Right atrium auricular region (tissue), 2 donors: ENCODE data around the gene TULP1. TPM values are rescaled to one million over a fixed set of nuclear protein-coding genes. Genes with fewer than 3 reads are reported as not detected.

ENCODE experiments used
- DNase-seq: peaks from one replicate; pipeline ENCODE4 v3.0.0-alpha.2; 2019; ENCODE audit warnings: low spot score
- H3K27ac ChIP-seq, 2 donors: fragments of 200-600 bp; sonication (generic); 1 replicate in 1 of 2; 2 replicates in 1 of 2; pipeline ENCODE4 v1.5.1; 2016 to 2019
- H3K27me3 ChIP-seq, 2 donors: fragments of 200-600 bp; sonication (generic); one replicate each; pipeline versions ENCODE4 v1.5.1 to v1.6.0; 2017 to 2019
- H3K36me3 ChIP-seq: fragments of 200-600 bp; sonication (generic); one replicate; pipeline ENCODE4 v1.5.1; 2016
- H3K4me1 ChIP-seq, 2 donors: fragments of 200-600 bp; sonication (generic); one replicate each; pipeline versions ENCODE4 v1.5.1 to v1.6.0; 2017 to 2019
- H3K4me3 ChIP-seq, 2 donors: fragments of 200-600 bp; sonication (generic); 1 replicate in 1 of 2; 2 replicates in 1 of 2; pipeline ENCODE4 v1.5.1; 2017 to 2019; ENCODE audit warnings: mild to moderate bottlenecking in 1 of 2, moderate library complexity in 1 of 2
- H3K9me3 ChIP-seq, 2 donors: fragments of 200-600 bp; sonication (generic); one replicate each; pipeline ENCODE4 v1.5.1; 2019
- total RNA-seq, 2 donors: library from RNA; depleted of rRNA; stranded (reverse); fragments of >200 nt; gene quantifications; one replicate each; pipeline ENCODE4 v1.1.0, GENCODE V29; 2016
- TF ChIP-seq, protein P1 (sequence below), 2 donors: fragments of 200-600 bp; sonication (generic); IDR thresholded peaks; one replicate each; pipeline ENCODE4 v1.5.1; 2019; ENCODE audit warnings: antibody characterized with exemption in 2 of 2

Gene TULP1
- total RNA-seq, 2 donors from 2014 or later: not detected

DNA sequence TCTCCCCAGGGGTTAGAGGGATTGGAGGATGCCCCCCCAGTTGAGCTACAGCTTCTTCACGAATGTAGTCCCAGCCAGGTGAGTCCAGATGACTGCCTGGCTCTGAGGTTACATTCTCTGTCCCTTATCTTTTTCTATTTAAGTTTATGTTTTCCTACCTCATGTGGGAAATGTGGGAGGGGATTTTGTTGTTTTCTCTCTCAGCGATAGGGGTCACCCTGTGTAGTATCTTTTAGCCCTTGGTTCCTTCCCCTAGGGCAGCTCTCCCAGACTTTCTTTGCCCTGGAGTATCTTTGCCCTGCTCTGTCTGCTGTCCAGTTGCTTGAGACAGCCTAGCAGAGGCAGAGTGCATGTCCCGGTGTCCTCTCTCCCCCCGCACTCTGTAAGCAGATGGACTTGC, 54.8 kb downstream of the TULP1 start:
- TF ChIP-seq, protein P1, sequence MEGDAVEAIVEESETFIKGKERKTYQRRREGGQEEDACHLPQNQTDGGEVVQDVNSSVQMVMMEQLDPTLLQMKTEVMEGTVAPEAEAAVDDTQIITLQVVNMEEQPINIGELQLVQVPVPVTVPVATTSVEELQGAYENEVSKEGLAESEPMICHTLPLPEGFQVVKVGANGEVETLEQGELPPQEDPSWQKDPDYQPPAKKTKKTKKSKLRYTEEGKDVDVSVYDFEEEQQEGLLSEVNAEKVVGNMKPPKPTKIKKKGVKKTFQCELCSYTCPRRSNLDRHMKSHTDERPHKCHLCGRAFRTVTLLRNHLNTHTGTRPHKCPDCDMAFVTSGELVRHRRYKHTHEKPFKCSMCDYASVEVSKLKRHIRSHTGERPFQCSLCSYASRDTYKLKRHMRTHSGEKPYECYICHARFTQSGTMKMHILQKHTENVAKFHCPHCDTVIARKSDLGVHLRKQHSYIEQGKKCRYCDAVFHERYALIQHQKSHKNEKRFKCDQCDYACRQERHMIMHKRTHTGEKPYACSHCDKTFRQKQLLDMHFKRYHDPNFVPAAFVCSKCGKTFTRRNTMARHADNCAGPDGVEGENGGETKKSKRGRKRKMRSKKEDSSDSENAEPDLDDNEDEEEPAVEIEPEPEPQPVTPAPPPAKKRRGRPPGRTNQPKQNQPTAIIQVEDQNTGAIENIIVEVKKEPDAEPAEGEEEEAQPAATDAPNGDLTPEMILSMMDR (IDR thresholded peaks at IDR 0.05): no peak
- H3K4me1 ChIP-seq: peaks cover 0 to 20% of the 10 kb centered on the region in 2 donors
- no peaks in the 10 kb centered on the region for H3K9me3 ChIP-seq
- H3K27ac ChIP-seq: no peak overlapping the region
- no peaks in the 10 kb centered on the region for H3K36me3 ChIP-seq
- DNase-seq: no peak
- no peaks in the 10 kb centered on the region for H3K27me3 ChIP-seq
- H3K4me3 ChIP-seq: no peak overlapping the region

DNA sequence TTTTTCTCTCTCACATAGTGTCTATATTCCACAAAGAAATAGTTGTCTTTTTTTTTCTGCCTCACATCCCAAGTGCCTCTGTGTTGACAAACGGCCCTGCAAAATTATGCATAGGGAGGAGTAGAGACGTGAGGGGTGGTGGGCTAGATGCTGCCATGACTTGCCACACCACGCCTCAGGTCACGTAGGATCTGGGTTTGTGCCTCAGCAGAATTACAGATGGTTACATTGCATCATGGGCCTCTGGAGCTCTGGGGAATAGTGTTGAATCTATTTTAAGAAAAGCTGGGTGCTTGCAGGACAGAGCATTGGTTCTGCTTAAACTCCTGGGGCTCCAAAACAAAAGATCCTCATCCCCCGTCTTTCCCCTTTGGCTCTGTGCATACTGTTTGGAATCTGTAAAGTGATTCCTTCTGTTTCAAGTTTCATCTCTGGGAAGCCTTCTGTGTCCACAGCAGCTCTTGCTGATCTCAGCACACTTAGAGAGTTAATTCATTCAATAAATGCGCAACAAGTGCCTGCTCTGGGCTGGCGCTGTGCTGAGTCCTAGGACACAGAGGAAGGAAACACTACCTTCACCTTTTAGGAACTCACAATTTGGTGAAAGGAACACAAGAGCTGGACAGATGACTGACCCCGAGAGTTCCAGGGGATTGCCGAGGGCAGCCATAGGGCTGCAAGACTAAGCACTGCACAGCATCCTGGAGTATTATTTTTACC, 58.1 kb downstream of the TULP1 start:
- H3K27me3 ChIP-seq: no peaks in the 10 kb centered on the region
- H3K4me3 ChIP-seq: no peak overlapping the region
- peak overlapping the region in 1 of 2 donors; percentile 20 for H3K27ac ChIP-seq
- H3K36me3 ChIP-seq: no peaks in the 10 kb centered on the region
- H3K4me1 ChIP-seq: peaks cover 0 to 33% of the 10 kb centered on the region in 2 donors
- TF ChIP-seq, protein P1 (IDR thresholded peaks at IDR 0.05): no peak
- H3K9me3 ChIP-seq: no peaks in the 10 kb centered on the region
- no peak for DNase-seq

DNA sequence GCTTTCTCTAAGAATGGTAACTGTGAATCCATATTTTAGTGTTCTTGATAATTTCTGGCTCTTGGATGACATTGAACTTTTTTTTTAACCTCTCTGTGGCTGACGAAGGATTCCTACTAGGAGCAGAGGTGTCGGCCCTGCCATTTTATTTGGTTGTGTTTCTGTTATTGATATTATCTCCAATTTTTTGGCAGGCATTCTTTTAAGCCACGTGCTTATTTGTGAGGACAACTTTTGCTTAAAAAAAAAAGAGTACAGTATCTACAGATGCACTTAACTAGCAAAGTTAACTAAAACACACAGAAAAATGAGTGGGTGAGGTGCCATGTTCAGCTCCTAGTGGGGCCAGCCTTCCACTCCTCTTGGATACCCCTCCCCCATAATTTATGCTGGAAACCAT, 59.5 kb downstream of the TULP1 start:
- H3K27ac ChIP-seq: peak overlapping the region in 1 of 2 donors; percentile 76
- no peaks in the 10 kb centered on the region for H3K9me3 ChIP-seq
- TF ChIP-seq, protein P1 (IDR thresholded peaks at IDR 0.05): no peak
- no peak for DNase-seq
- no peaks in the 10 kb centered on the region for H3K36me3 ChIP-seq
- peaks cover 0 to 33% of the 10 kb centered on the region in 2 donors for H3K4me1 ChIP-seq
- H3K27me3 ChIP-seq: no peaks in the 10 kb centered on the region
- H3K4me3 ChIP-seq: peak overlapping the region in 1 of 2 donors; percentile 63

DNA sequence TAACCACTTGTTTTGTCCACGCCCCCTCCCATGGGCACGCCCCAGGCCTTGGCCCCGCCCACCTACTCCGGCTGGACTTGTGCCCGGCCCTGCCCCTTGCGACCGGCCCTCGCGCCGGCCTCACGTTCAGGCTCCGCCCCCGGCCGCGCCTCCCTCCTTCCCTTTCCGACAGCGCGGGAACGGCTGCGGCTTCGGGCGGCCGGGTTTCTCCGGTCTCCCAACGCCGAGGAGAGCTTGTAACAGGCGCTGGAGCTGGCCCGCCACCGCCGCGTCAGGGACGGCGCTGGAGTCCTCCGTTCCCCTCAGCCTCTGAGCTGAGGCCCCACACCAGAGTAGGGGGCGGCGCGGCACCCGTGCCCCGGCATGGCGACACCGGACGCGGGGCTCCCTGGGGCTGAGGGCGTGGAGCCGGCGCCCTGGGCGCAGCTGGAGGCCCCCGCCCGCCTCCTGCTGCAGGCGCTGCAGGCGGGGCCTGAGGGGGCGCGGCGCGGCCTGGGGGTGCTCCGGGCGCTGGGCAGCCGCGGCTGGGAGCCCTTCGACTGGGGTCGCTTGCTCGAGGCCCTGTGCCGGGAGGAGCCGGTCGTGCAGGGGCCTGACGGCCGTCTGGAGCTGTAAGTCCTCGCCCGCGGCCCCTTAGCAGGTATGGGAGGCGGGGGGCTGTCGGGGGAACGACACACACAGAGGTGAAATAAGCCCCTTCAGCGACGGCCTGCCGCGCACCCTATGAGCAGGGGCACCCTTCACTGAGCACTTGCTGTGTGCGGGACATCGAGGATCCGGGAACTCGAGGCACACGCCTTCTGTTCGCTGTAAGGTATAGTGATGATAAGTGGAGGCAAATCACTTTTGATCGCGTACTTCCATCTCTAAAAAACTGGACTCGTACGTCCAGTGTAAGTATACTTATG, 60.3 kb downstream of the TULP1 start, which contains the start of gene FANCE:
FANCE (plus strand) TSS at position 156 of the 908 bp plus-strand sequence; CDS start at position 364, 208 bp downstream.
- no peaks in the 10 kb centered on the region for H3K9me3 ChIP-seq
- DNase-seq: peak; percentile 96
- H3K36me3 ChIP-seq: no peaks in the 10 kb centered on the region
- H3K4me3 ChIP-seq: peak within 1 kb of the TSS; percentile 58 to 63
- H3K27me3 ChIP-seq: no peaks in the 10 kb centered on the region
- peaks cover 0 to 33% of the 10 kb centered on the region in 2 donors for H3K4me1 ChIP-seq
- peak within 1 kb of the TSS; percentile 74 to 76 for H3K27ac ChIP-seq
- TF ChIP-seq, protein P1 (IDR thresholded peaks at IDR 0.05): no peak

DNA sequence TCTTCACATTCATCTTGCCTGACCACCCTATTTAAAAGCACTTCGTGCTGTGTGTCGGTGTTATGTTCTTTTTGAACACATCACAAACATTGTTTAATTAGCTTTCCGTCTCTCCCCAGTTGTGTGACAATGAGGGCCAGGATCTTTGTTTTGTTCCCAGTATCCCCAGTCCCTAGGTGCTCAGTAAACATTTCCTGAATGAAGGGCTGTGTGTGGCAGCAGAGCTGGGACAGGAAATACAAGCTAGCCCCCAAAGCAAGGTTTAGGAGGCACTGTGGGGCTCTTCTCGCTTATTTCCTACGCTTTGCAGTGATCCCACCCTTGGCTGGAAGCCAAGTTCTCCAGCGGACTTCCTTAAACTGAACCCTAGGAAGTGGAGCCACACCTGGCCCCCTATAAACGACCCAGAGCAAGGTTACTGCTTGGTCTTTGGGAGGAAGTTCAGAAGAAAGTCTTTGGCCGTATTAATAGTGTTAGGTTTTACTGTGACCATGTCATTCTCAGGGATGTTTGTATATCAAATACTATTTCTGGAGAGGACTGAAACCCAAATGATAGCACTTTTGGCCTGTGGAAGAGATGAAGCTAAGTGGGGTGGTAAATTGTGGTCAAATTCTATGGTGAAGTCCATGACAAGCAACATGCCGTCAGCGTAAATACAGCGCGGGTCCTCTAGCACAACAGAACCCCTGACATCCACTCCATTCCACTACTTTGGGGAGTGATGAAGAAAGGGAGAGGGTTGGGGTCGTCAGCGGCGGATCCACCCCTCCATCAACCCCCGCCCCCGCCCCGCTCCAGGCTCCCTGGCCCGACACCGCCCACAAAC, 61.1 kb downstream of the TULP1 start:
- no peak for DNase-seq
- H3K4me3 ChIP-seq: peak overlapping the region; percentile 58 to 63
- TF ChIP-seq, protein P1 (IDR thresholded peaks at IDR 0.05): no peak
- H3K27ac ChIP-seq: peak overlapping the region; percentile 74 to 76
- H3K36me3 ChIP-seq: no peaks in the 10 kb centered on the region
- H3K9me3 ChIP-seq: no peaks in the 10 kb centered on the region
- H3K27me3 ChIP-seq: no peaks in the 10 kb centered on the region
- peaks cover 0 to 33% of the 10 kb centered on the region in 2 donors for H3K4me1 ChIP-seq
